ENCODE data around the gene CAPN2.

Gene CAPN2

GRCh38 chr1:223712194-223712849, at the start of gene CAPN2:
TSS of gene CAPN2 (plus strand) at chr1:223712539. CDS start at chr1:223712641, 102 bp downstream.
- peak; percentile 13 to 44 for DNase-seq

- DNase-seq, result no peak
Observed at GRCh38 chr1:223662943-223663342, 49.4 kb upstream of the CAPN2 start.

GRCh38 chr1:223664106-223664505, 48.2 kb upstream of the CAPN2 start:
- DNase-seq, result no peak

- DNase-seq, result no peak
Observed at GRCh38 chr1:223665592-223666312, 46.6 kb upstream of the CAPN2 start, which contains the start of gene CAPN8. TSS of gene CAPN8 (minus strand) at chr1:223665701. CDS start at chr1:223665646, 55 bp downstream.

DNA sequence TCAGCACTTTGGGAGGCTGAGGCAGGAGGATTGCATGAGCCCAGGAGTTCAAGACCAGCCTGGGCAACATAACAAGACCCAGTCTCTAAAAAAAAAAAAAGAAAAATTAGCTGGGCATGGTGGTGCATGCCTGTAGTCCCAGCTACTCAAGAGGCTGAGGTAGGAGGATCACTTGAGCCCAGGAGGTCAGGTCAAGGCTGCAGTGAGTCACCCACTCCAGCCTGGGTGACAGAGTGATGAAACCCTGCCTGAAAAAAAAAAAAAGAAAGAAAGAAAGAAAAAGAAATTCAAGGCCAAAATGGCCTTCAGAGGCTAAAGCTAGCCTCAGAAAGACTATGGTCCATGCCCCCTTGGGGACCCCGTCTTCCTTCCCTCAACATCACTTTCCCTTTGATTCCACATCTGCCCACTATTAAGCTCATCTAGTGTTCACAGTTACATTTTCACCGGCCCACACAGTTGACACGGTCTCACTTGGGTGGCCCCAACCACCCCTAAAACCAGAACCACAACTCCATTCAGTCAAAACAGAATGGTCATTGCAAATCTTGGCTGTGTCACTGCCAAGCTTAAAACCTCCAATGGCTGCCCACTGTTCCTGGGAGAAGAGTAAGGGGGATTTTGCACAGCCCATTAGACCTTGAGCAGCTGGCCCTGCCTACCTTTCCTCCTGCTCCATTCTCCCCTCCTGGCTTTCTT, 44.7 kb upstream of the CAPN2 start:
- DNase-seq, result no peak

DNA sequence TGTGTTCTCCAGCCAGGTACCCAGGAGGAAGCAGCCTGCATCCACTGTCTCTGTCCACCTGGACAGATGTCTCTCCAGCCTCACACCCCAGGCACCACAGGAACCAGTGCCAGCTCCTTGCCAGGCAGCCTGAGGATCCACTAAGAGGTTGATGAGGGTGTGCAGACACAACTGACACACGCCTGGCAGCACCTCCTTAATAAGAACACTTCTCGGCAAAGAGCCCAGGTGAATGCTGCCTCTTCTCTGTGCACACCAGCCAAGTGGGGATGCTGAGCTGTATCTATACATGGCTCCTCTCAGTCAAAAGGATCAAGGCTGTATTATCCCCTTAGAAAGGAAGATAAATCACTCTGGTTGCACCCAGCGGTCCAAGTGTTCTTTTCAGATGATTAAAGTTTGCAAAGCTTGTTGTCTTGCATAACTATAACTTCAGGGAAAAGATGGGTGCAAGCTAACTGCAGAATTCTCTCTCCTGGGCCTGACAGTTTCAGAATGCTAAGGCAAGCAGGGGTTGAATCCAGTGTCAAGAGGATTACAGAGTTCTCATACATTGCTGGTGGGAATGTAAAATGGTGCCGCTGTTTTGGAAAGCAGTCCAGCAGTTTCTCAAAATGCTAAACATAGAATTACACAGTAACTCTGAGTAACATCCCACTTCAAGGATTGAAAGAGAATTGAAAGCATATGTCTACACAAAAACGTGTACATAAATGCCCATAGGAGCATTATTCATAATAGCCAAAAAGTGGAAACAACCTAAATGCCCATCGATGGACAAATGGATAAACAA, 43.1 kb upstream of the CAPN2 start:
- no peak for DNase-seq

DNA sequence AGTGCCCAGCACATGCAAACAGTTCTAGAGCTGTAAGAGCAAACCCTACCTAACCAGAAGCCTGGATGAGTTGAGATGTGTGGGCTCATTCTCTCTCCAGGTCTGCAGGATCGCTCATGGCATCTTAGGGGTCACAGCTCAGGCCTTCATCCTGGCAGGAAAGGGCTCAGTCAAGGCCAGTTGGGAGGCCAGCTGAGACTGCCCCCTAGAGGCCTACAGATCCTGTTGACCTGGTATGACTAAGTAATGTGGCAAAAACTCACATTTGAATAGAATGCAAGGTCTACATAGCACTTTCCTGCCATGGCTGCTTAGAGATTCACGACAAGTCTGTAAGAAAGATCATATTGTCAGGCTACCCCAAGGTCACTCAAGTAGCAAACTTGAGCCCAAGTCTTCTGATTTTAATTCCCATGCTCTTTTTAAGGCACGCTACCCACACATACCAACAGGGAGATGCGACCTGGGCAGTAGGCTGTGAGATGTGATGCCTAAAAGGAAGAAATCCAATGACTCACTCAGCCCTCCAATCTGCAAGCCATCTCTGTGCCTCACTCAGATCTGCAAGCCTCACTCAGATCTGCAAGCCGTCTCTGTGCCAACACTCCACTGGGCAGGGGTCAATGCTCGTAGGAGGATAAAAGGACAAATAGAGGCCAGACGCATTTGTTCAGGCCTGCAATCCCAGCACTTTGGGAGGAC, 41.7 kb upstream of the CAPN2 start:
- peak; percentile 27 to 38 for DNase-seq

DNA sequence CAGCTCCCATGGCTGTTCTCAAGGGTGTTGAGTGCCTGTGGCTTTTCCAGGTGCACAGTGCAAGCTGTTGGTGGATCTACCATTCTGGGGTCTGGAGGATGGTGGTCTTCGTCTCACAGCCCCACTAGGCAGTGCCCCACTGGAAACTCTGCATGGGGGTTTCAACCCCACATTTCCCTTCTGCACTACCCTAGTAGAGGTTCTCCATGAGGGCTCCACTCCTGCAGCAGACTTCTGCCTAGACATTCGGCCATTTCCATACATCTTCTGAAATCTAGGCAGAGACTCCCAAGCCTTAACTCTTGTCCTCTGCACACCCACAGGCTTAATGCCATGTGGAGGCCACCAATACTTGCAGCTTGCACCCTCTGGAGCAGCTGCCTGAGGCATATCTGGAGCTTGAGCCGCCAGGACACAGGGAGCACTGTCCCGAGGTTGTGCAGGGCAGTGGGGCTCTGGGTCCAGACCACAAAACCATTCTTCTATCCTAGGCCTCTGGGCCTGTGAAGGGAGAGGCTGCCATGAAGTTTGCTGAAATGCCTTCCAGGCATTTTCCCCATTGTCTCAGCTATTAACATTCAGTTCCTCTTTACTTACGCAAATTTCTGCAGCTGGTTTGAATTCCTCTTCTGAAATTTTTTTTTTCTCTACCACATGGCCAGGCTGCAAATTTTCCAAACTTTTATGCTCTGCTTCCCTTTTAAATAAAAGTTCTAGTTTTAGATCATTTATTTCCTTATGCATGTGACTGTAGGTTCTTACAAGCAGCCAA, 38.0 kb upstream of the CAPN2 start:
- DNase-seq, result no peak

DNA sequence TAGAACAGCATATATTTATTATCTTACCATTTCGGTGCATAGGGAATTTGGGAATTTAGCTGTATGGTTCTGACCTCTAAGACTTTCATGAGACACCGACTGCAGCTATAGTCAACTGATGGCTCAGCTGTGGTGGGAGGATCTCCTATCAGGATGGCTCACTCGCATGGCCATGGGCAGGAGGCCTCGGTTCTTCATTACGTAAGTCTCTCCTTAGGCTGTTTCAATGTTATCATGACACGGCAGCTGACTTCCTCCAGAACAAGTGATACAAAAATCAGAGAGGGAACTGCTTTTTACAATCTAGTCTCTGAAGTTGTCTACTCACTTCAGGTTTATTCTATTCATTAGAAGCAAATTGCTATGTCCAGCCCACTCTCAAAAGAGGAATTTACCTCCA, 33.5 kb upstream of the CAPN2 start:
- DNase-seq, result no peak

DNA sequence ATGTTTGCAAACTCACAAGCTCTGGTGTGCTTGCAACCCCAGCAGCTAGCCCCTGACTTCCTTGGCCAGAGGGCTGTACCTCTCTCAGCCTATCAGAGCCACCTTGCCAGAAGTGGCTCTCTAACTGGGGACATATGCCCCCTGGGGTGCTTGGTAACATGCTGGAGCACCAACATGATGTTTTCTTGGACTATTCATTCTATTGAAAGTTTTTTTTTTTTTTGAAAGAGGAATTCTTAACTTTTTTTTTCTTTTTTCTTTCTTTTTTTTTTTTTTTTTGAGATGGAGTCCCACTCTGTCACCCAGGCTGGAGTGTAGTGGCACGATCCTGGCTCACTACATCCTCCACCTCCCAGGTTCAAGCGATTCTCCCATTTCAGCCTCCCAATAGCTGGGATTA, 32.2 kb upstream of the CAPN2 start:
- DNase-seq, result no peak

DNA sequence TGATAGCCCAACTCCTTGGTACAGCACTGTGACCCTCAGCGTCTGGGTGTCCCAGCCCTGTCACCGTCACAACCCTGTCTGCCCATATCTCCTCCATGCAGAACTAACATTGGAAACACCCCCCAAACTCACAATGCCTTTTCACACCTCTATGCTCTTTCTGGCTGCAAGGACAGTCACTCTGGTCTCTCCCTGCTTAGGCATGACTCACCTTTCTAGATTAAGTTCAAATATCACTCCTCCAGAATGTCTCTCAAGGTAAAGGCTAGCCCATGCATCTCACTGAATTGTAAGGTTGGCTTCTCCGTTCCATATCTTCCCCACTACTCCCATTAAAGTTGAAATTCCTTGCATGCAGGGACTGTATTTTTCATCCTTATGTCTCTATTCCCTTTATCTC, 29.8 kb upstream of the CAPN2 start:
- DNase-seq, result no peak

DNA sequence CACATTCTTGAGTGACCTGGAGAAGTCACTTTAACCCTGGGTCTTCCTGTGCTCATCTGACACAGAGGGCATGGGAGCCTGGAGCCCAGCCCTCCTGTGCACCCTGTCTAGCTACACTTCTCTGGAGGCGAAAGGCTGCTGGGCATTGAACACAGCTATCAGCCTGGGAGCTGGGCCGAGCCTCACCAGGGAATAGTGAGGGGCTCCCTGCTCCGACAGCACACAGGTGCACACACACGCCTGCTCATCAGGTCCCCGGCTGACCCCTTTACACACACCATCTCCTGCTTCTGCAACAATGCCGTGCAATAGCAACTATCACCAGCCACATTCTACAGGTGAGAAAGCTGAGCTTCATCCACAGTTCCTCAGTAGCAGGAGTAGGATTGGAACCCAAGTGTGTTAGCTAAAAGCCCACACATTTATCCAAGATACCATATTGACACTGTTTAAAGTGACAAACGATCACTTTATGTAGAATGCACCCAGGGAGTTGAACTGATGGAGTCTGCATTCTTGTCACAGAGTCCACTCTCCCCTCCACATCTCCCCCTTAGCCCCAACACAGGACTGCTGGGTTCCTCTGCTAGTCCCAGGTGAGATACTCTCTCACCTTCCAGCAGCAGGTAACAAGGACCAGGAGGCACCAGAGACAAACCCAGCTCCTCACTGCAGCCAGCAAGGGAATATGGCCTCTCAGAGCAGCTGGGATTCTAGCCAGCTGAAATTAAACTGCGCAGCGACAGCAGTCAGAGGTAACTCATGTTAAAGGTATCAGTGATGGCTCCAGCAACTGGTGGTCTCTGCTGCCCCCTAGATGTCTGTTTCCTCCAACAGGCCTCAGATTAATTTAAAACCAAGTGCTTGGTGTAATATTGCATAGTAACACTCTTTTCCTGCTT, 28.5 kb upstream of the CAPN2 start:
- DNase-seq, result peak; percentile 21 to 81

- no peak for DNase-seq
Observed at GRCh38 chr1:223684488-223684792, 27.9 kb upstream of the CAPN2 start.

DNA sequence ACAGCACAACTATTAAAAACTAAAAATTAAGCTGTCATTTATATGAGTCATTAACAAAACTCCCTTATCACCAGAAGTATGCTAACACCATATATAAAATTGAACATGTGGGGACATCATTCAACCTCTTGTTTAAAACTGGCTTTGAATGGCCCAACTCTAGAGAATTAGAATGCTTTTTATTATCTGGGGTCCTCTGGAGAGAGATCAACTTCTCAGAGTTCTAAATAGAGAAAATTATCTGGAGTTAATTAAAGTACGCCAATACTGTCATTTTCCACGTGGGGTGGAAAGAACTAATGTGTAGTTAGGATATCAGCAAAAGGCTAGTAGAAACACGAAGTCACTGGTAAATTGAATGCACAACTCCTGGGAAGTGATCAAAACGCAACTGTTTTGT, 21.2 kb upstream of the CAPN2 start:
- no peak for DNase-seq

DNA sequence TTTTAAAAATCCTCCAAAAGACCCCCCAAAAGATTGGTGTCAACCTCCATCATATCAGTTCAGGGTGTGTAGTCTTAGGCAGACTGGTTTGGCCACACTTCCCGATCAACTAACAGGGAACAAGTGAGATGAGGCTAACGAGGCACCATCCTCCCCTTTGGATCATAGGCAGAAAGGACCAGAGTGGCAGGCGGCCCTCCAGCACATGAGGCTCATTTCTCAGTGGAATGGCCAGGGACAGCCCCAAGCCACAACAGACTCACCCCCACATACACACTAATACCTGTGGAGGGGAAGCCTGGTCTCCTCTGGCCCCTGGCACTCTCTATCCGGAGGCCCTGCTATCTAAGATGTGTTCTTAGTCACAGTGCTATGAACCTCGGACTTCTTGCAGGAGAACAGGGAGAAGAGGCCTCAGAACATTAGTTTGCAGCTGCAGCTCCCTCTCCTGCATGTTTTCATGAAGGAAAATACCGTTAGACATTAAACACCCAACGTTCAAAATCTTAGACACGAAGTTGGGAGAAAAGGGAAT, 17.3 kb upstream of the CAPN2 start:
- DNase-seq, result no peak

- DNase-seq, result no peak
Observed at GRCh38 chr1:223695941-223696340, 16.4 kb upstream of the CAPN2 start.

DNA sequence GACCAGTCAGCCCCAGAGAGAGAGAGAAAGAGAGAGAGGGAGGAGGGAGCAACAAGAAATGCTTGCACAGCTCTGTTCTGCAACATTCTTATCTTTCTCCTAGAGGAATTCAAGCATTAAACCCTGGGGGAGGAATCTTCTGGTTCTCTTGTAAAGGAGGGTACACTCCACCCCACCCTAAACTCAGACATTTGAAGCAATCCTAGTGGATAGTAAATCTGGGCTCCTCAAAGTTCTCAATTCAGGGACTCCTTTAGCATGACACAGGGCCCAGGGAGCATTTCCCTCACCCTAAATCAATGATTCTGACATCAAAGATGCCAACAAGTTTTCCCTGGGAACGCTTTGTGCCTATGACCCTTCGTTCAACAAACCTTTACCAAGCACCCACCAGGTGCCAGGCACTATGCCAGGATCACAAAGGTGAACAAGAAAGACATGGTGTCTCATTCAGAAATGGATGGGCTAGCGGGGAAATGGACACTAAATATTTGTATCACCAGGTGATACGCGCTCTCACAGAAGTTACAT, 11.9 kb upstream of the CAPN2 start:
- DNase-seq, result no peak

DNA sequence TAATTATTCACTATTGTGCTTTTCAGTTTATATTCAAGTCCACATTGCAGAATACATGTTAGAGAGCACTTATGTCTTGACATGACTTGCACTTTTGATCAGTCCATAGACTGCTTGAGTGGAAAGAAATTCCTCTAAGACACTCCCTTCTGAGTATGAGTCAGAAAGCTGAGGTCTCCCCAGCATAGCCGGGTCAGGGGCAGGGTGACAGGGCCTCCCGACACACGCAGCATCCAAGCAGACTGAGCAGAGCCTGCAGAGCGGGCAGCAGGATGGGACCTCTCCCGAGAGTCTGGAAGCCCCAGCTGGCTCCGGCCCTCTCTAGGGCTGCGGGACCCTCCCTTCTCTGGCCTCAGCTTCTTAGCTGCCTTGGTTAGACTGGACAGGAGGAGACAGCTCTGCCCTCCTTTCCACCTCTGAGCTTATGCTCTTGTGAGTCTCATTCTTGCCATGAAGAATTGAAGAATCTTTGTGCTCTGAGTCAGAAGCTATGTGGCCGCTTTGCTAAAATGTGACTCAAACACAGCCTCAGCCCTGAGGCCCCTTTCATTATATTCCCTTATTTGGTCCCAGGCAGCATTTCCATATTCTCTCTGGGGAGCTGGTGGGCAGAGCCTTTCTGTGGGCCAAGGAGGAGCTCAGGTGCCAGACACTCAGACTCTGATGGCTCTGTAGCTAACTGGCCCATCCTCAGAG, 11.2 kb upstream of the CAPN2 start:
- DNase-seq, result no peak

Data from NCI-H524 (cell line).